SK-N-SH (cell line): ENCODE data around the gene C2orf92. TPM values are rescaled to one million over a fixed set of nuclear protein-coding genes. Genes with fewer than 3 reads are reported as not detected.
"Not testable (repeated sequence)": the region's sequence is repeated elsewhere in the genome, so short reads cannot be mapped to it uniquely, and the experiment has no call there.

Source experiments
- CTCF ChIA-PET: fragments of 300-600, 350-600 bp; formaldehyde crosslinking; extraction: SDS; loops from one replicate; lab custom pipeline; 2021; lab: Yijun Ruan, JAX
- POLR2A ChIA-PET: fragments of 350-600 bp; sonication (Branson Sonifier 250); formaldehyde crosslinking; extraction: SDS; loops from one replicate; lab custom pipeline; 2020; ENCODE audit warnings: antibody characterized with exemption, inconsistent platforms; lab: Yijun Ruan, JAX
- DNase-seq: peaks from one replicate; pipeline ENCODE4 v3.0.0; 2012
- H2AFZ ChIP-seq: fragments of 200-600 bp; sonication (generic); 2 replicates; pipeline ENCODE4 v1.8.1; 2016; ENCODE audit warnings: antibody characterized with exemption, mild to moderate bottlenecking, low read depth
- H3F3A ChIP-seq: fragments of 200-600 bp; sonication (generic); replicated peaks from 2 replicates; pipeline ENCODE3; 2016; ENCODE audit warnings: antibody characterized with exemption, mild to moderate bottlenecking; ENCODE audit not compliant: insufficient read depth
- H3K27ac ChIP-seq, 2 experiments: fragments of 200-500 bp in 1 of 2; fragments of 200-600 bp in 1 of 2; sonication (Bioruptor generic) in 1 of 2; sonication (generic), shearing (Covaris generic) in 1 of 2; 2 replicates each; pipeline versions ENCODE4 v1.5.1 to v1.6.1; 2014 to 2016; ENCODE audit warnings: low read depth in 2 of 2, inconsistent platforms in 1 of 2, low read length in 1 of 2, mild to moderate bottlenecking in 1 of 2, mixed read lengths in 1 of 2
- H3K27me3 ChIP-seq: fragments of 200-600 bp; sonication (generic), shearing (Covaris generic); 2 replicates; pipeline ENCODE4 v1.6.1; 2016; ENCODE audit warnings: mixed run types; ENCODE audit not compliant: insufficient read depth
- H3K36me3 ChIP-seq, 2 experiments: fragments of 200-500 bp in 1 of 2; fragments of 200-600 bp in 1 of 2; sonication (Bioruptor generic) in 1 of 2; sonication (generic) in 1 of 2; replicated peaks in 1 of 2; 2 replicates each; pipeline versions ENCODE3 to v1.5.1; 2014 to 2016; ENCODE audit warnings: low read length in 1 of 2, mild to moderate bottlenecking in 1 of 2; ENCODE audit not compliant: insufficient read depth in 2 of 2, control insufficient read depth in 1 of 2
- H3K4me1 ChIP-seq, 2 experiments: fragments of 200-500 bp in 1 of 2; fragments of 200-600 bp in 1 of 2; sonication (Bioruptor generic) in 1 of 2; sonication (generic), shearing (Covaris generic) in 1 of 2; 2 replicates each; pipeline versions ENCODE4 v1.5.1 to v1.6.1; 2014 to 2016; ENCODE audit warnings: low read depth in 1 of 2, low read length in 1 of 2, mixed run types in 1 of 2; ENCODE audit not compliant: insufficient read depth in 2 of 2, control insufficient read depth in 1 of 2
- H3K4me2 ChIP-seq: fragments of 200-600 bp; sonication (generic), shearing (Covaris generic); 2 replicates; pipeline ENCODE4 v1.6.1; 2017; ENCODE audit warnings: mixed run types
- H3K4me3 ChIP-seq, 2 experiments: fragments of 200-500 bp in 1 of 2; fragments of 200-600 bp in 1 of 2; sonication (Bioruptor generic) in 1 of 2; sonication (generic), shearing (Covaris generic) in 1 of 2; 2 replicates each; pipeline versions ENCODE4 v1.5.1 to v1.8.1; 2014 to 2016; ENCODE audit warnings: low read depth in 2 of 2, inconsistent platforms in 1 of 2, low read length in 1 of 2, mild to moderate bottlenecking in 1 of 2, mixed read lengths in 1 of 2, moderate library complexity in 1 of 2
- H3K79me2 ChIP-seq: fragments of 200-600 bp; sonication (generic); 2 replicates; pipeline ENCODE4 v1.8.1; 2017; ENCODE audit warnings: mild to moderate bottlenecking; ENCODE audit not compliant: insufficient read depth
- H3K9ac ChIP-seq: fragments of 200-600 bp; sonication (generic); 2 replicates; pipeline ENCODE4 v1.6.1; 2017; ENCODE audit warnings: mixed run types
- H3K9me2 ChIP-seq: fragments of 200-600 bp; sonication (generic); 2 replicates; pipeline ENCODE4 v1.6.1; 2017; ENCODE audit warnings: mixed run types
- H3K9me3 ChIP-seq: fragments of 200-600 bp; sonication (generic); 2 replicates; pipeline ENCODE4 v1.6.1; 2017; ENCODE audit warnings: mixed run types, mild to moderate bottlenecking, moderate library complexity
- H4K20me1 ChIP-seq: fragments of 200-600 bp; sonication (generic); 2 replicates; pipeline ENCODE4 v1.6.1; 2017; ENCODE audit warnings: mild to moderate bottlenecking, mixed run types; ENCODE audit not compliant: insufficient read depth
- CHD2 ChIP-seq: fragments of 150-350 bp; IDR thresholded peaks from 2 replicates; pipeline ENCODE4 v1.6.1; 2018; ENCODE audit warnings: low read length; ENCODE audit not compliant: partially characterized antibody
- GABPA ChIP-seq: IDR thresholded peaks from 2 replicates; pipeline ENCODE4 v1.4.0; 2012; ENCODE audit warnings: low read depth, mild to moderate bottlenecking
- GATA2 ChIP-seq: sonication (generic); formaldehyde crosslinking; IDR thresholded peaks from 2 replicates; pipeline ENCODE4 v1.5.0; 2020; ENCODE audit warnings: mild to moderate bottlenecking, missing genetic modification reagents
- JUND ChIP-seq: IDR thresholded peaks from 2 replicates; pipeline ENCODE4 v1.4.0; 2012
- MEF2A ChIP-seq: IDR thresholded peaks from 2 replicates; pipeline ENCODE4 v1.4.0; 2012; ENCODE audit warnings: low read depth, borderline replicate concordance
- RAD21 ChIP-seq: IDR thresholded peaks from 2 replicates; pipeline ENCODE4 v1.6.1; 2012; ENCODE audit warnings: mild to moderate bottlenecking, low read length
- REST ChIP-seq: IDR thresholded peaks from 2 replicates; pipeline ENCODE4 v1.6.1; 2012; ENCODE audit warnings: mild to moderate bottlenecking, low read depth, low read length, moderate library complexity
- RFX5 ChIP-seq: IDR thresholded peaks from 2 replicates; pipeline ENCODE4 v1.6.1; 2012; ENCODE audit warnings: mild to moderate bottlenecking, improper control_type of control experiment, low read length
- RXRA ChIP-seq: IDR thresholded peaks from 2 replicates; pipeline ENCODE4 v1.4.0; 2012; ENCODE audit warnings: low read depth, mild to moderate bottlenecking, borderline replicate concordance
- SMC3 ChIP-seq: IDR thresholded peaks from 2 replicates; pipeline ENCODE4 v1.6.1; 2012; ENCODE audit warnings: low read depth, low read length, improper control_type of control experiment
- USF2 ChIP-seq: fragments of 150-350 bp; IDR thresholded peaks from 2 replicates; pipeline ENCODE4 v1.6.1; 2017; ENCODE audit warnings: antibody characterized with exemption, low read length, low read depth, borderline replicate concordance
- YY1 ChIP-seq: IDR thresholded peaks from 2 replicates; pipeline ENCODE4 v1.4.0; 2012; ENCODE audit warnings: low read depth, mild to moderate bottlenecking
- WGBS: methylation state at CpG from one replicate; pipeline ENCODE4 v1.1.6; 2017; ENCODE audit warnings: low lambda C conversion rate; 5-methylcytosine and 5-hydroxymethylcytosine counted together
- polyA plus RNA-seq, 3 experiments: library from polyadenylated mRNA; depleted of rRNA; stranded (reverse); fragments of >200 nt; gene quantifications; 2 replicates each; pipeline ENCODE4 v1.2.3, GENCODE V29; 2012
- TF ChIP-seq, protein P1 (sequence below): fragments of 200-600 bp; sonication (generic); IDR thresholded peaks from 2 replicates; pipeline ENCODE4 v1.6.1; 2017; ENCODE audit warnings: antibody characterized with exemption, mild to moderate bottlenecking, moderate library complexity
- TF ChIP-seq, protein P2 (sequence below): IDR thresholded peaks from 2 replicates; pipeline ENCODE4 v1.4.0; 2012; ENCODE audit warnings: low read depth, borderline replicate concordance
- TF ChIP-seq, protein P3 (sequence below): fragments of 150-350 bp; IDR thresholded peaks from 2 replicates; pipeline ENCODE4 v1.6.1; 2016; ENCODE audit warnings: mild to moderate bottlenecking, low read depth, low read length

Gene C2orf92
- polyA plus RNA-seq, 1 of the 3 experiments (the other 2 are of a cell fraction) = 3.1 TPM

GRCh38 chr2:97671526-97671925, 2.0 kb downstream of the C2orf92 start:
- ChIA-PET CTCF (no interaction called here), POLR2A (no interaction called here)
- Histone ChIP-seq H3K27ac (no peak overlapping the region), H2AFZ (no peak overlapping the region), H3K27me3 (no peaks in the 10 kb centered on the region), H3K9me2 (no peaks in the 10 kb centered on the region), H3F3A (no peaks in the 10 kb centered on the region), H3K9ac (no peak overlapping the region), H3K4me3 (no peak overlapping the region), H3K36me3 (no peaks in the 10 kb centered on the region), H3K79me2 (no peaks in the 10 kb centered on the region), H3K9me3 (no peaks in the 10 kb centered on the region)
- 76% methylated on average over 5 of the region's 7 CpGs for WGBS
- no peak for DNase-seq
- TF ChIP-seq JUND = no peak
- TF ChIP-seq RFX5 = no peak
- TF ChIP-seq SMC3 = no peak
- TF ChIP-seq RXRA = no peak
- no peak for TF ChIP-seq MEF2A
- TF ChIP-seq GATA2 (CRISPR knock-in tag) = no peak
- TF ChIP-seq, protein P1, sequence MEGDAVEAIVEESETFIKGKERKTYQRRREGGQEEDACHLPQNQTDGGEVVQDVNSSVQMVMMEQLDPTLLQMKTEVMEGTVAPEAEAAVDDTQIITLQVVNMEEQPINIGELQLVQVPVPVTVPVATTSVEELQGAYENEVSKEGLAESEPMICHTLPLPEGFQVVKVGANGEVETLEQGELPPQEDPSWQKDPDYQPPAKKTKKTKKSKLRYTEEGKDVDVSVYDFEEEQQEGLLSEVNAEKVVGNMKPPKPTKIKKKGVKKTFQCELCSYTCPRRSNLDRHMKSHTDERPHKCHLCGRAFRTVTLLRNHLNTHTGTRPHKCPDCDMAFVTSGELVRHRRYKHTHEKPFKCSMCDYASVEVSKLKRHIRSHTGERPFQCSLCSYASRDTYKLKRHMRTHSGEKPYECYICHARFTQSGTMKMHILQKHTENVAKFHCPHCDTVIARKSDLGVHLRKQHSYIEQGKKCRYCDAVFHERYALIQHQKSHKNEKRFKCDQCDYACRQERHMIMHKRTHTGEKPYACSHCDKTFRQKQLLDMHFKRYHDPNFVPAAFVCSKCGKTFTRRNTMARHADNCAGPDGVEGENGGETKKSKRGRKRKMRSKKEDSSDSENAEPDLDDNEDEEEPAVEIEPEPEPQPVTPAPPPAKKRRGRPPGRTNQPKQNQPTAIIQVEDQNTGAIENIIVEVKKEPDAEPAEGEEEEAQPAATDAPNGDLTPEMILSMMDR = no peak
- no peak for TF ChIP-seq USF2
- TF ChIP-seq, protein P2, sequence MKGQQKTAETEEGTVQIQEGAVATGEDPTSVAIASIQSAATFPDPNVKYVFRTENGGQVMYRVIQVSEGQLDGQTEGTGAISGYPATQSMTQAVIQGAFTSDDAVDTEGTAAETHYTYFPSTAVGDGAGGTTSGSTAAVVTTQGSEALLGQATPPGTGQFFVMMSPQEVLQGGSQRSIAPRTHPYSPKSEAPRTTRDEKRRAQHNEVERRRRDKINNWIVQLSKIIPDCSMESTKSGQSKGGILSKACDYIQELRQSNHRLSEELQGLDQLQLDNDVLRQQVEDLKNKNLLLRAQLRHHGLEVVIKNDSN = no peak
- TF ChIP-seq REST = no peak
- TF ChIP-seq YY1 = no peak
- TF ChIP-seq CHD2 = no peak
- TF ChIP-seq RAD21 = no peak
- TF ChIP-seq, protein P3, sequence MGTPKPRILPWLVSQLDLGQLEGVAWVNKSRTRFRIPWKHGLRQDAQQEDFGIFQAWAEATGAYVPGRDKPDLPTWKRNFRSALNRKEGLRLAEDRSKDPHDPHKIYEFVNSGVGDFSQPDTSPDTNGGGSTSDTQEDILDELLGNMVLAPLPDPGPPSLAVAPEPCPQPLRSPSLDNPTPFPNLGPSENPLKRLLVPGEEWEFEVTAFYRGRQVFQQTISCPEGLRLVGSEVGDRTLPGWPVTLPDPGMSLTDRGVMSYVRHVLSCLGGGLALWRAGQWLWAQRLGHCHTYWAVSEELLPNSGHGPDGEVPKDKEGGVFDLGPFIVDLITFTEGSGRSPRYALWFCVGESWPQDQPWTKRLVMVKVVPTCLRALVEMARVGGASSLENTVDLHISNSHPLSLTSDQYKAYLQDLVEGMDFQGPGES = no peak
- no peak for TF ChIP-seq GABPA
- TF ChIP-seq, all 33 proteins: peak for 0
- no peak overlapping the region for H3K4me2 ChIP-seq
- no peaks in the 10 kb centered on the region for H3K4me1 ChIP-seq
- no peaks in the 10 kb centered on the region for H4K20me1 ChIP-seq

GRCh38 chr2:97672606-97673140, 3.2 kb downstream of the C2orf92 start:
- H3K79me2 ChIP-seq, H3K9me3 ChIP-seq, H3K4me3 ChIP-seq, DNase-seq, H2AFZ ChIP-seq, H3K27ac ChIP-seq, H3F3A ChIP-seq, H3K4me2 ChIP-seq, H3K4me1 ChIP-seq, H3K36me3 ChIP-seq, POLR2A ChIA-PET, H3K9me2 ChIP-seq, H3K9ac ChIP-seq, H3K27me3 ChIP-seq, H4K20me1 ChIP-seq: not testable (repeated sequence)
- CTCF ChIA-PET = interaction anchor here (1.2 to 1.5 kb wide), 2 partner anchors 9 to 82 kb away, joined by 5 read pairs; partner anchors contain the start of gene ACTR1B
- WGBS = 92% methylated on average over 3 of the region's 6 CpGs
